GM18517 (cell line): ENCODE measurements around the gene NIPA2.

Experiments
- ATAC-seq: cut with Tn5 transposase; IDR thresholded peaks from one replicate; pipeline ENCODE4 v1.9.1; 2021; ENCODE audit warnings: mild to moderate bottlenecking, moderate library complexity; ENCODE audit not compliant: unreplicated experiment

NIPA2 gene

GRCh38 chr15:22874966-22875365 is 36.5 kb downstream of the NIPA2 start:
- no peak for ATAC-seq

DNA sequence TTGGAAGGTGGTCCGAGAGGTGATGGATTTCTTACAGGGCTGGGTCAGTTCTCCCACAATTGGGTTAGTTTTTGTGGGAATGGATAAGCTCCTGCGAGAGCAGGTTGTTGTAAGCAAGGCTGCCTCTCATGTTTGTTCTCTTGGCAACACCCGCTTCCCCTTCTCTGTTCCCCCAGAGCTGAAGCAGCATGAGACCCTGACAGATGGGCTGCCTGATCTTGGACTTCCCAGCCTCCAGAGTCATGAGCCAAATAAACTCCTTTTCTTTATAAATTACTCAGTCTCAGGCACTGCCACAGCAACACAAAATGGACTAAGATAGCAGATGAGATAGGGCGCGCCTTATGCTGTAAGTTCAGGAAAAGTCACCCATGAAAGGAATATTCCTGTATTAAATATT is 38.7 kb downstream of the NIPA2 start:
- ATAC-seq, result no peak

GRCh38 chr15:22877607-22878006 is 39.1 kb downstream of the NIPA2 start:
- no peak for ATAC-seq

GRCh38 chr15:22878103-22878502 is 39.6 kb downstream of the NIPA2 start:
- no peak for ATAC-seq

- no peak for ATAC-seq
Observed at GRCh38 chr15:22880068-22880980, 41.9 kb downstream of the NIPA2 start.

GRCh38 chr15:22880981-22881738 is 42.7 kb downstream of the NIPA2 start:
- ATAC-seq, result no peak

DNA sequence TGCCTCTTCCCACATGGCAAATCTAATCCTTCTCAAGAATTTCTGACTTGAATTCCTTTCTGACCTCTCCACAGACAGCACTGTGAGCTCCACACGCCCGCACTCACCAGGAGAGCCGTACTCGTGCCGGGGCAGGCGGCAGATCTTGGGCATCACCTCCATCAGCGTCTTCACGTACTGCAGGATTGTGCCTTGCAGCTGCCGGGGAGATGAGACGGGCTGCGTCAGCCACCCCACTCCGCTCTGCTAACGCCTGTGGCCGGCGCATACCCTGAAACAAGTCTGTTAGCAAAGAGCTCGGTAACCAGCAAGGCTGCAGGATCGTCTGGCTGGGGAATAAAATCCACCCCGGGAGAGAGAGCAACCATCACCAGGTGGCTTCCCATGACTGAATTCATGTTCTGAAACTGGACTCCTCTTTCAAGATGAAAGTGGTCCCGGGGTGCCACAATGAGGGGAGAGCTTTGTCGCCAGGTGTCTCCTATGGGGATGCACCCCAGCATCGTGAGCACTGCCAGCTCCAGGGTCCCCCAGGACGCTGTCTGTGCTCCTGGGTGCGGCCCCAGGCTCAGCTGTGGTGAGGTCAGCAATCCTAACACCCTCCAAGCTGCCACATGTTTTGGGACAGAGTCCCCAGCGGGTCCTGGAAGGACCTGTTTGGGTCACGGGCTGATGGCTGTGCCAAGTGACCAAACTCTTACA is 43.4 kb downstream of the NIPA2 start:
- no peak for ATAC-seq

DNA sequence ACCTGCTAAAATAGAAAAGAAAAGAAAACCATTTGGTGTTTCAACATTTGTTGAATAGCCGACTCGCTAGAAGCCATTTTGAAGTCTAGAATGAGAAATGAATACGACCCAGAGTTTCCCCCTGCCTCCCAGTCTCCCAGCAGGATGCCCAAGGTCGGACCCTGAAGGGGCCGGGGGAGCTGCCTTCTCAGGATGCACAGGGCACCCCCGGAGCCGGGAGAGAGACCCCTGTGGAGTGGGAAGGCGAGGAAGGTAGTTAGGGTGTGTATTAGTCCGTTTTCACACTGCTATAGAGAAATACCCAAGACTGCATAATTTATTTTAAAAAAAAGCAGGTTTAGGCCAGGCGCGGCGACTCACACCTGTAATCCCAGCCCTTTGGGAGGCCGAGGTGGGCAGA is 44.7 kb downstream of the NIPA2 start:
- ATAC-seq, result no peak

- ATAC-seq, result no peak
Observed at GRCh38 chr15:22884344-22884743, 45.9 kb downstream of the NIPA2 start.

GRCh38 chr15:22885120-22885519 is 46.7 kb downstream of the NIPA2 start:
- no peak for ATAC-seq

GRCh38 chr15:22887157-22887951 is 48.9 kb downstream of the NIPA2 start:
- ATAC-seq, result no peak

GRCh38 chr15:22888120-22888859 is 49.8 kb downstream of the NIPA2 start:
- ATAC-seq, result no peak

DNA sequence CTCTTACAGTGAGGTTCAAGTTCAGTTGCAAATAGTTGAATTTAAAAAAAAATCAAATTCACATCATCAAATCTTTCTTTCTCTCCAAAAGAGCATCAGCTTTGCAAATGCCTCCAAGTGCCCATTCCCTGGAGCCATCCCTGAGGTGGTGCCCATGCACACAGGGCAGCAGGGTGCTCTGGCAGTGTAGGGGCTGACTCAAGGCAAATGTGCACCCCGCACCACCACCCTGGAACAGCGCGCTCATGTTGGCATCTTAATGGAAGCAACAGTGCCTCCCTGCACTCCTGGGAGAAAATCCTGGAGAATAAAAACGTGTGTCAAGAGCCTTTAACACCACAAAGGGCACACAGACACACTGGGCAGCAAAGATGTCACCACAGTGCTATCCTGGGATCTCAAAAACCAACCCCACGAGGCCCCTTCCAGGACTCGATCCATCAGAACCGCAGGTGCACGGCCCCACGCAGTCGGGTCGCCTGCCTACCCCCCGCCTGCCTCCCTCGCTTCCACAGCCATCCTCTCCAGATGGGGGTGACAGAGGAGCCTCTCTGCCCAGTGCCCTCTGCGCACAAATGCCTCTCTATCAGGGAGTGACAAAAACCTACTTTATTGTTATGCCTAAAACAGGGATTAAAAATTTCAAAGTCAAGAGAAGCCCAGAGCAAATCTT is 50.8 kb downstream of the NIPA2 start:
- ATAC-seq, result no peak

GRCh38 chr15:22890296-22890695 is 51.8 kb downstream of the NIPA2 start:
- ATAC-seq, result no peak

GRCh38 chr15:22891426-22892210 is 53.2 kb downstream of the NIPA2 start:
- ATAC-seq, result no peak

GRCh38 chr15:22892333-22892732 is 53.9 kb downstream of the NIPA2 start:
- ATAC-seq, result no peak

DNA sequence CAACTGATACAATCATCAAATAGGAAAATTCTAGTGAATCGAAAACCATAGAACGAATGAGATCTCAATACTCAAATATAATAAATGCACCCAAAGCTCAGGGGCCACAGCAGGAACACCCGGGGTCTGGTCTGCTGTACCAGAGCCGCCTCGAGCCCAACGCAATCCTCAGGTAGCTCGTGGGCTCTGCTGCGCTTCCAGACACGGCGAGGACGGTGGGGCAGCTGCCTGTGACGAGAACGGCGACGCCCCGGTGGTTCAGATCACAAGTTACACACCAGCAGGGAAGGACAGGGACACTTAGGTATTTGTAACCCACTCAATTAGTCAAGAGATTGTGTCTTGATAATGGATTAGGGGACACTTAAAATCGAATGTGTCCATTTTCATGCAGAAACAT is 54.6 kb downstream of the NIPA2 start:
- no peak for ATAC-seq

DNA sequence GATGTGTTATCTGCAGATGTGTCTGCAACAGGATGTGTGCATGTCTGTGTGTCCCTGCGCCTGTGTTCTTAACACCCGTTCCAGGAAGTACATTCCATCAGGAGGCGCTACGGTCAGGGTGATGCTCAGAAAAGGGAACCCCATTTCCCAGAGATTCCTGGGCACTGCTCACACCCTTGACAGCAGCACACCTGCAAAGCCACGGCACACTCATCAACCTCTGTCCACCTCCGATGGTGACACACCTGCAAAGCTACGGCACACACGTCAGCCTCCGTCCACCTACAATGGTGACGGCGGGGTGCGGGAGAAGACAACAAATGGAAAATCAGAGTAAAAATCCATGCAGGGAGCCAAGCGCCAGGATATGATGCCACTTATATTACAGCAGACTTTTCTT is 55.4 kb downstream of the NIPA2 start:
- no peak for ATAC-seq
